Neuronal stem cell (in vitro differentiated cells): ENCODE data around the gene TSPYL6.

Experiments
- DNase-seq: peaks from one replicate; pipeline ENCODE4 v3.0.0-alpha.2; 2013; ENCODE audit warnings: low spot score
- H2AFZ ChIP-seq: one replicate; pipeline ENCODE4 v1.6.1; 2013; ENCODE audit warnings: mild to moderate bottlenecking, low read length, inconsistent platforms
- H2AK5ac ChIP-seq: 2 replicates; pipeline ENCODE4 v1.6.1; 2013; ENCODE audit warnings: low read depth, mild to moderate bottlenecking, inconsistent platforms, low read length, moderate library complexity, mixed read lengths
- H2BK120ac ChIP-seq: 2 replicates; pipeline ENCODE4 v1.6.1; 2013; ENCODE audit warnings: low read depth, mild to moderate bottlenecking, inconsistent platforms, low read length, moderate library complexity, mixed read lengths
- H2BK12ac ChIP-seq: one replicate; pipeline ENCODE4 v1.6.1; 2013; ENCODE audit warnings: low read length, inconsistent platforms
- H2BK15ac ChIP-seq: 2 replicates; pipeline ENCODE4 v1.6.1; 2013; ENCODE audit warnings: mild to moderate bottlenecking, low read length, inconsistent platforms, mixed read lengths
- H2BK5ac ChIP-seq: one replicate; pipeline ENCODE4 v1.6.1; 2013; ENCODE audit warnings: inconsistent platforms, mild to moderate bottlenecking, low read length, moderate library complexity
- H3K14ac ChIP-seq: one replicate; pipeline ENCODE4 v1.6.1; 2013; ENCODE audit warnings: low read length, inconsistent platforms
- H3K18ac ChIP-seq: 2 replicates; pipeline ENCODE4 v1.6.1; 2013; ENCODE audit warnings: low read length, inconsistent platforms
- H3K23ac ChIP-seq: 2 replicates; pipeline ENCODE4 v1.6.1; 2013; ENCODE audit warnings: low read depth, mild to moderate bottlenecking, mixed read lengths, low read length, inconsistent platforms; ENCODE audit not compliant: poor library complexity
- H3K27ac ChIP-seq: replicated peaks from 3 replicates; pipeline ENCODE4 v1.5.1; 2013; ENCODE audit warnings: low read length, inconsistent platforms
- H3K27me3 ChIP-seq, 3 experiments: 2 replicates each; pipeline ENCODE4 v1.6.1; 2013; ENCODE audit warnings: low read length in 3 of 3, mild to moderate bottlenecking in 2 of 3, inconsistent platforms in 1 of 3, low read depth in 1 of 3, mixed read lengths in 1 of 3, moderate library complexity in 1 of 3; ENCODE audit not compliant: control insufficient read depth in 3 of 3, insufficient read depth in 3 of 3
- H3K36me3 ChIP-seq, 2 donors: replicated peaks in 1 of 2; 2 replicates each; pipeline ENCODE4 v1.6.1; 2013; ENCODE audit warnings: low read length in 2 of 2; ENCODE audit not compliant: control insufficient read depth in 2 of 2, insufficient read depth in 2 of 2
- H3K4ac ChIP-seq: 2 replicates; pipeline ENCODE4 v1.6.1; 2013; ENCODE audit warnings: inconsistent platforms, mild to moderate bottlenecking, low read length, moderate library complexity
- H3K4me1 ChIP-seq, 2 donors: 1 replicate in 1 of 2; 2 replicates in 1 of 2; pipeline ENCODE4 v1.6.1; 2013; ENCODE audit warnings: low read length in 2 of 2, low read depth in 1 of 2; ENCODE audit not compliant: control insufficient read depth in 2 of 2, insufficient read depth in 1 of 2
- H3K4me2 ChIP-seq: one replicate; pipeline ENCODE4 v1.6.1; 2013; ENCODE audit warnings: mild to moderate bottlenecking, low read length, inconsistent platforms; ENCODE audit not compliant: insufficient read depth, poor library complexity, severe bottlenecking
- H3K4me3 ChIP-seq, 2 donors: 2 replicates each; pipeline ENCODE4 v1.5.1; 2013; ENCODE audit warnings: low read length in 2 of 2, mild to moderate bottlenecking in 2 of 2, inconsistent platforms in 1 of 2, moderate library complexity in 1 of 2
- H3K79me1 ChIP-seq: one replicate; pipeline ENCODE4 v1.6.1; 2013; ENCODE audit warnings: low read depth, mild to moderate bottlenecking, inconsistent platforms, low read length, moderate library complexity
- H3K9ac ChIP-seq: one replicate; pipeline ENCODE4 v1.6.1; 2013; ENCODE audit warnings: mild to moderate bottlenecking, low read depth, low read length, inconsistent platforms; ENCODE audit not compliant: poor library complexity
- H3K9me3 ChIP-seq, 2 donors: replicated peaks in 1 of 2; 2 replicates each; pipeline versions ENCODE3 to v1.6.1; 2013; ENCODE audit warnings: low read length in 2 of 2, mild to moderate bottlenecking in 2 of 2, inconsistent platforms in 1 of 2, low read depth in 1 of 2, mixed read lengths in 1 of 2, moderate library complexity in 1 of 2; ENCODE audit not compliant: control insufficient read depth in 2 of 2, insufficient read depth in 1 of 2
- H4K8ac ChIP-seq: one replicate; pipeline ENCODE4 v1.6.1; 2013; ENCODE audit warnings: low read depth, mild to moderate bottlenecking, inconsistent platforms, low read length, moderate library complexity
- H4K91ac ChIP-seq: one replicate; pipeline ENCODE4 v1.6.1; 2013; ENCODE audit warnings: low read length, low read depth, mild to moderate bottlenecking, inconsistent platforms; ENCODE audit not compliant: poor library complexity
- WGBS, 2 donors: extraction: QIAGEN DNeasy Blood & Tissue Kit; methylation state at CpG; one replicate each; pipeline ENCODE4 v1.1.7; 2013; ENCODE audit warnings: missing lambda C conversion rate in 2 of 2, mixed read lengths in 1 of 2; ENCODE audit not compliant: insufficient read length in 2 of 2, insufficient replicate concordance in 1 of 2; ENCODE audit errors: extremely low coverage in 2 of 2; 5-methylcytosine and 5-hydroxymethylcytosine counted together

The TSPYL6 gene

DNA sequence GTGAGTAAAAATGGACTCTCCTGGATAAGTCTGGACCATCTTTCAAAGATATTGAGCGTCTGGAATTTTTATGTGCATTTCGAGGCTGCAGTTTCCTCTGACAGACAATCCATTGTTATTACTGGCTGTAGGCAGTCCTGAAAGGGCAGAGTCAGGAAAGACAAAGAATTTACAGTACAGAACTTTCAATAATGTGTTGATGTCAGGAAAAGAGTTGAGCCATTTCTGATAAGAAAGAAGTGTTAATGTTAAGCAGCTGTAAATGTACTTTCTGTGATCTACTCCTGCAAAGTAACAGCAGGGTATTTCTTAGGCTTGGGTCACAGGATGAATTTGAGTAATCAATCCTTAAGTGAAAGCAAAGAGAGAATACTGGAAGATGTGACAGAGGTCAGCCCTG is 29.8 kb downstream of the TSPYL6 start:
- Histone ChIP-seq H3K4me3 (no peak overlapping the region), H2AFZ (peak overlapping the region; percentile 31), H3K27me3 (no peaks in the 10 kb centered on the region), H3K27ac (no peak overlapping the region), H2BK120ac (no peak overlapping the region), H3K23ac (no peak overlapping the region), H3K9ac (no peak overlapping the region), H4K8ac (no peak overlapping the region), H3K14ac (no peak overlapping the region), H2AK5ac (no peak overlapping the region), H2BK12ac (no peak overlapping the region), H4K91ac (no peak overlapping the region), H3K36me3 (no peaks in the 10 kb centered on the region), H2BK5ac (no peak overlapping the region), H3K79me1 (no peaks in the 10 kb centered on the region), H3K4ac (no peak overlapping the region), H2BK15ac (no peak overlapping the region), H3K4me2 (no peak overlapping the region), H3K4me1 (no peaks in the 10 kb centered on the region), H3K18ac (no peak overlapping the region), H3K9me3 (no peaks in the 10 kb centered on the region)
- no peak for DNase-seq
- WGBS, 2 donors, result no CpG with 5 or more reads among the region's 2 CpGs

DNA sequence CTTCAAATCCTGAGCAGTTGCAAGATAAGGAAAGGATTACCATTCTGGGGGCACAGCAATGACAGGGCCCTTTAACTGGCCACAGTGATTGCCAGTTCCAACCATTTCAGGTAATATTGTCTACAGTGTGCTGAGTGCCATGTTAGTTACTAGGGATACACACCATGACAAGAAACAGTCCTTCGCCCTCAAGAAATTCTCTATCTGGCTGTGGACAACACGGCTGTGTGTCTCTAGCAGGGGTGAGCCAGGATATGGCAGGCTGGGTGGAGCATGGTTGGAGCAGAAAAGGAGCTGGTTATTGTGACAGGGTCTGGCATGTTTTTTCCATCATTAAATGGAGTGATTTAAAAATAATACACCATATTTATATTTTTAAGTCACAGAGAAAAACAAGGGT is 31.0 kb downstream of the TSPYL6 start:
- H3K4me2 ChIP-seq, result no peak overlapping the region
- H4K91ac ChIP-seq, result no peak overlapping the region
- no peak overlapping the region for H3K23ac ChIP-seq
- no CpG with 5 or more reads among the region's 2 CpGs for WGBS, 2 donors
- no peak overlapping the region for H2BK12ac ChIP-seq
- no peak overlapping the region for H4K8ac ChIP-seq
- H3K14ac ChIP-seq, result no peak overlapping the region
- H2AK5ac ChIP-seq, result no peak overlapping the region
- H3K18ac ChIP-seq, result no peak overlapping the region
- H2BK5ac ChIP-seq, result no peak overlapping the region
- H3K9ac ChIP-seq, result no peak overlapping the region
- no peaks in the 10 kb centered on the region for H3K9me3 ChIP-seq
- H2BK120ac ChIP-seq, result no peak overlapping the region
- no peak overlapping the region for H3K27ac ChIP-seq
- H2BK15ac ChIP-seq, result no peak overlapping the region
- H3K4me1 ChIP-seq, result no peaks in the 10 kb centered on the region
- no peaks in the 10 kb centered on the region for H3K27me3 ChIP-seq
- H3K79me1 ChIP-seq, result no peaks in the 10 kb centered on the region
- DNase-seq, result no peak
- no peaks in the 10 kb centered on the region for H3K36me3 ChIP-seq
- no peak overlapping the region for H3K4ac ChIP-seq
- H3K4me3 ChIP-seq, result no peak overlapping the region
- no peak overlapping the region for H2AFZ ChIP-seq

DNA sequence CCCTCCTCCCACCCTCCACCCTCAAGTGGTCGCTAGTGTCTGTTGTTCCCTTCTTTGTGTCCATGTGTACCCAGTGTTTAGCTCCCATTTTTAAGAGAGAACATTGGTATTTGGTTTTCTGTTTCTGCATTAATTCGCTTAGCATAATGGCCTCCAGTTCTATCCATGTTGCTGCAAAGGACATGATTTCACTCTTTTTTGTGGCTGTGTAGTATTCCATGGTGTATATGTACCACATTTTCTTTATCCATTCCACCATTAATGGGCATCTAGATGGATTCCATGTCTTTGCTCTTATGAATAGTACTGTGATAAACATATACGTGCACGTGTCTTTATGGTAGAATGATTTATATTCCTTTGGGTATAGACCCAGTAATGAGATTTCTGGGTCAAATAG is 42.9 kb downstream of the TSPYL6 start:
- Histone ChIP-seq H3K36me3 (no peaks in the 10 kb centered on the region), H3K4me2 (no peak overlapping the region), H2BK12ac (no peak overlapping the region), H3K27me3 (no peaks in the 10 kb centered on the region), H2BK5ac (no peak overlapping the region), H3K79me1 (no peaks in the 10 kb centered on the region), H3K9me3 (no peaks in the 10 kb centered on the region), H2BK15ac (no peak overlapping the region), H3K4me3 (no peak overlapping the region), H4K91ac (no peak overlapping the region), H2BK120ac (no peak overlapping the region), H3K9ac (no peak overlapping the region), H3K18ac (no peak overlapping the region), H4K8ac (no peak overlapping the region), H3K4ac (no peak overlapping the region), H2AFZ (no peak overlapping the region), H3K4me1 (peaks cover 0 to 2% of the 10 kb centered on the region in 2 donors), H3K23ac (no peak overlapping the region), H3K27ac (no peak overlapping the region), H3K14ac (no peak overlapping the region), H2AK5ac (no peak overlapping the region)
- DNase-seq, result no peak
- WGBS, 2 donors, result no CpG with 5 or more reads among the region's 4 CpGs

- no peaks in the 10 kb centered on the region for H3K79me1 ChIP-seq
Measured at GRCh38 chr2:54212456-54212855, 43.6 kb downstream of the TSPYL6 start.

More at GRCh38 chr2:54212456-54212855, 43.6 kb downstream of the TSPYL6 start:
- no peak overlapping the region for H2BK120ac ChIP-seq
- no peak overlapping the region for H3K14ac ChIP-seq
- no peak overlapping the region for H4K8ac ChIP-seq
- no peaks in the 10 kb centered on the region for H3K27me3 ChIP-seq
- H2AFZ ChIP-seq, result no peak overlapping the region
- H2BK12ac ChIP-seq, result no peak overlapping the region
- no peak for DNase-seq
- no peak overlapping the region for H4K91ac ChIP-seq
- peaks cover 2% of the 10 kb centered on the region in 2 donors for H3K4me1 ChIP-seq
- H2BK15ac ChIP-seq, result no peak overlapping the region
- WGBS, 2 donors, result no CpG with 5 or more reads among the region's 1 CpG
- H2BK5ac ChIP-seq, result no peak overlapping the region
- H3K4me2 ChIP-seq, result no peak overlapping the region
- H3K18ac ChIP-seq, result no peak overlapping the region
- H3K36me3 ChIP-seq, result no peaks in the 10 kb centered on the region
- no peak overlapping the region for H3K4me3 ChIP-seq
- H3K23ac ChIP-seq, result no peak overlapping the region
- H3K9me3 ChIP-seq, result no peaks in the 10 kb centered on the region
- H3K4ac ChIP-seq, result no peak overlapping the region
- no peak overlapping the region for H3K9ac ChIP-seq
- H3K27ac ChIP-seq, result no peak overlapping the region
- H2AK5ac ChIP-seq, result no peak overlapping the region
